Glomerular visceral epithelial cell (primary cell): Measurements from ENCODE around the gene NBPF9.
"Not testable (repeated sequence)": the region's sequence is repeated elsewhere in the genome, so short reads cannot be mapped to it uniquely, and the experiment has no call there.

Experiments
- DNase-seq: peaks from one replicate; pipeline ENCODE4 v3.0.0-alpha.2; 2016; ENCODE audit errors: extremely low spot score

Gene NBPF9

GRCh38 chr1:149015522-149015921 lies 87.8 kb downstream of the NBPF9 start:
- DNase-seq: not testable (repeated sequence)

GRCh38 chr1:149013513-149013912 lies 89.8 kb downstream of the NBPF9 start:
- DNase-seq: not testable (repeated sequence)

- not testable (repeated sequence) for DNase-seq
Measured at GRCh38 chr1:149012599-149012998, 90.8 kb downstream of the NBPF9 start.

- not testable (repeated sequence) for DNase-seq
Measured at GRCh38 chr1:149009761-149010160, 93.6 kb downstream of the NBPF9 start.

- DNase-seq: not testable (repeated sequence)
Measured at GRCh38 chr1:149008769-149009168, 94.6 kb downstream of the NBPF9 start.

- not testable (repeated sequence) for DNase-seq
Measured at GRCh38 chr1:149008326-149008725, 95.0 kb downstream of the NBPF9 start.
